ENCODE measurements around the gene TMEM53.

GRCh38 chr1:44682883-44683265, 8.6 kb upstream of the TMEM53 start:
- TF ChIP-seq CTCF (IDR thresholded peaks at IDR 0.05) = no peak
- no peak for TF ChIP-seq POLR2A (IDR thresholded peaks at IDR 0.05)
- no peak for TF ChIP-seq EP300 (IDR thresholded peaks at IDR 0.05)
- TF ChIP-seq POLR2AphosphoS5 (IDR thresholded peaks at IDR 0.05) = no peak
